ENCODE data around the gene STING1.

The STING1 gene

GRCh38 chr5:139523635-139524445, 41.3 kb upstream of the STING1 start:
- Histone ChIP-seq H3K79me2 (ENCODE audit: insufficient read depth, low read length) (no peaks in the 10 kb centered on the region), H3K27me3 (ENCODE audit: insufficient read depth, low read length, poor library complexity, severe bottlenecking) (no peaks in the 10 kb centered on the region), H2AFZ (ENCODE audit: low read length) (no peak overlapping the region), H4K20me1 (ENCODE audit: insufficient read depth, low read length, poor library complexity, severe bottlenecking) (no peaks in the 10 kb centered on the region), H3K9ac (ENCODE audit: low read depth, low read length, poor library complexity, severe bottlenecking) (no peak overlapping the region), H3K9me3 (ENCODE audit: insufficient read depth, low read depth, low read length) (no peaks in the 10 kb centered on the region), H3K9me2 (replicated peaks; ENCODE audit: low read depth, low read length) (no peaks in the 10 kb centered on the region), H3F3A (ENCODE audit: low read depth) (no peaks in the 10 kb centered on the region), H3K4me1 (ENCODE audit: insufficient read depth, low read length, poor library complexity, severe bottlenecking) (no peaks in the 10 kb centered on the region), H3K4me3 (ENCODE audit: low read length, poor library complexity, severe bottlenecking) (no peak overlapping the region), H3K4me2 (ENCODE audit: low read depth, low read length, poor library complexity, severe bottlenecking) (no peak overlapping the region), H3K36me3 (ENCODE audit: insufficient read depth, low read length) (no peaks in the 10 kb centered on the region)
- no peak for TF ChIP-seq EZH2phosphoT487 (IDR thresholded peaks at IDR 0.05; ENCODE audit: borderline replicate concordance)
- TF ChIP-seq CTCF (conservative IDR thresholded peaks at IDR 0.05; ENCODE audit: low read length): no peak

GRCh38 chr5:139517683-139518564, 35.4 kb upstream of the STING1 start:
- H3F3A ChIP-seq (ENCODE audit: low read depth): no peaks in the 10 kb centered on the region
- no peaks in the 10 kb centered on the region for H3K9me3 ChIP-seq (ENCODE audit: insufficient read depth, low read depth, low read length)
- H2AFZ ChIP-seq (ENCODE audit: low read length): peak overlapping the region; percentile 85
- no peaks in the 10 kb centered on the region for H3K9me2 ChIP-seq (replicated peaks; ENCODE audit: low read depth, low read length)
- H3K36me3 ChIP-seq (ENCODE audit: insufficient read depth, low read length): no peaks in the 10 kb centered on the region
- no peaks in the 10 kb centered on the region for H3K79me2 ChIP-seq (ENCODE audit: insufficient read depth, low read length)
- H3K4me1 ChIP-seq (ENCODE audit: insufficient read depth, low read length, poor library complexity, severe bottlenecking): peaks cover 16% of the 10 kb centered on the region
- peak overlapping the region; percentile 71 for H3K4me3 ChIP-seq (ENCODE audit: low read length, poor library complexity, severe bottlenecking)
- H4K20me1 ChIP-seq (ENCODE audit: insufficient read depth, low read length, poor library complexity, severe bottlenecking): no peaks in the 10 kb centered on the region
- H3K9ac ChIP-seq (ENCODE audit: low read depth, low read length, poor library complexity, severe bottlenecking): peak overlapping the region; percentile 86
- peak overlapping the region; percentile 76 for H3K4me2 ChIP-seq (ENCODE audit: low read depth, low read length, poor library complexity, severe bottlenecking)
- peak; percentile 87 for TF ChIP-seq CTCF (conservative IDR thresholded peaks at IDR 0.05; ENCODE audit: low read length)
- TF ChIP-seq EZH2phosphoT487 (IDR thresholded peaks at IDR 0.05; ENCODE audit: borderline replicate concordance): no peak
- H3K27me3 ChIP-seq (ENCODE audit: insufficient read depth, low read length, poor library complexity, severe bottlenecking): no peaks in the 10 kb centered on the region

- peaks cover 31% of the 10 kb centered on the region for H3K4me1 ChIP-seq (ENCODE audit: insufficient read depth, low read length, poor library complexity, severe bottlenecking)
- TF ChIP-seq EZH2phosphoT487 (IDR thresholded peaks at IDR 0.05; ENCODE audit: borderline replicate concordance): no peak
- TF ChIP-seq CTCF (conservative IDR thresholded peaks at IDR 0.05; ENCODE audit: low read length): no peak
- no peaks in the 10 kb centered on the region for H4K20me1 ChIP-seq (ENCODE audit: insufficient read depth, low read length, poor library complexity, severe bottlenecking)
- no peak overlapping the region for H3K4me2 ChIP-seq (ENCODE audit: low read depth, low read length, poor library complexity, severe bottlenecking)
- no peaks in the 10 kb centered on the region for H3K9me2 ChIP-seq (replicated peaks; ENCODE audit: low read depth, low read length)
- H3K4me3 ChIP-seq (ENCODE audit: low read length, poor library complexity, severe bottlenecking): no peak overlapping the region
- 0 out of 2 replicates have a peak, but pooled peaks cover 3% of the 10 kb centered on the region for H3F3A ChIP-seq (ENCODE audit: low read depth)
- no peaks in the 10 kb centered on the region for H3K36me3 ChIP-seq (ENCODE audit: insufficient read depth, low read length)
- H3K27me3 ChIP-seq (ENCODE audit: insufficient read depth, low read length, poor library complexity, severe bottlenecking): no peaks in the 10 kb centered on the region
- no peak overlapping the region for H3K9ac ChIP-seq (ENCODE audit: low read depth, low read length, poor library complexity, severe bottlenecking)
- no peak overlapping the region for H2AFZ ChIP-seq (ENCODE audit: low read length)
- no peaks in the 10 kb centered on the region for H3K79me2 ChIP-seq (ENCODE audit: insufficient read depth, low read length)
- no peaks in the 10 kb centered on the region for H3K9me3 ChIP-seq (ENCODE audit: insufficient read depth, low read depth, low read length)
These were observed 31.9 kb upstream of the STING1 start for GRCh38 chr5:139514486-139514856.
